ENCODE results near the gene PREX1. TPM values are rescaled to one million over a fixed set of nuclear protein-coding genes. Genes with fewer than 3 reads are reported as not detected.

Gene PREX1
- total and polyA plus RNA-seq, 2 donors (not counting 3 experiments of a cell fraction or from before 2014, with no cell fraction given), result 51.3 to 72.9 TPM

- no peaks in the 10 kb centered on the region for H3K27me3 ChIP-seq (ENCODE audit: control insufficient read depth in 2 of 2, insufficient read depth in 2 of 2, low read length in 2 of 2)
- no peaks in the 10 kb centered on the region for H3K9me1 ChIP-seq (replicated peaks; ENCODE audit: control insufficient read depth, extremely low read depth, insufficient read depth, low read length)
- dilution Hi-C loops (cut with MboI; ENCODE audit: extremely low pct_ligation_motif_present, low sequenced_read_pairs) (no loop called here), intact Hi-C loops (cut with micrococcal nuclease) (no loop called here)
- no peaks in the 10 kb centered on the region for H3K9me3 ChIP-seq (replicated peaks; ENCODE audit: control insufficient read depth, insufficient read depth, low read length)
- H3K79me2 ChIP-seq (ENCODE audit: control insufficient read depth, insufficient read depth, low read length), result no peaks in the 10 kb centered on the region
- peaks cover under 1% of the 10 kb centered on the region for H3K4me1 ChIP-seq (ENCODE audit: control insufficient read depth, extremely low read depth, insufficient read depth, low read length)
- no peak overlapping the region for H3K4me2 ChIP-seq (ENCODE audit: insufficient read depth, low read length)
- BruUV-seq (replicated peaks), result no TSS peak
- no peak overlapping the region for H2AFZ ChIP-seq (ENCODE audit: low read depth, low read length)
- no peak overlapping the region for H3K9ac ChIP-seq (replicated peaks; ENCODE audit: extremely low read depth, insufficient read depth, low read length)
- H3K36me3 ChIP-seq (ENCODE audit: control insufficient read depth in 2 of 2, extremely low read depth in 1 of 2, insufficient read depth in 2 of 2, low read length in 2 of 2), result peaks cover 16 to 31% of the 10 kb centered on the region in 2 experiments
- no peaks in the 10 kb centered on the region for H4K20me1 ChIP-seq (replicated peaks; ENCODE audit: control insufficient read depth, extremely low read depth, insufficient read depth, low read length)
- CTCF ChIA-PET, result interaction anchor here (1.9 to 2.1 kb wide), 2 partner anchors 10 to 20 kb away, joined by 6 to 9 read pairs; no protein-coding TSS in a partner anchor
- H3K27ac ChIP-seq (ENCODE audit: insufficient read depth, low read depth, low read length), result no peak overlapping the region
- no peak for TF ChIP-seq GATA2 (IDR thresholded peaks at IDR 0.05; ENCODE audit: insufficient read depth, insufficient read length, low read depth, low read length)
- TF ChIP-seq EZH2 (IDR thresholded peaks at IDR 0.05; ENCODE audit: borderline replicate concordance, low read depth, low read length, severe bottlenecking), result no peak
- TF ChIP-seq POLR2A (IDR thresholded peaks at IDR 0.05; ENCODE audit: low read depth, low read length), result no peak
- TF ChIP-seq, protein P1, sequence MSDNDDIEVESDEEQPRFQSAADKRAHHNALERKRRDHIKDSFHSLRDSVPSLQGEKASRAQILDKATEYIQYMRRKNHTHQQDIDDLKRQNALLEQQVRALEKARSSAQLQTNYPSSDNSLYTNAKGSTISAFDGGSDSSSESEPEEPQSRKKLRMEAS (IDR thresholded peaks at IDR 0.05; ENCODE audit: insufficient read depth, insufficient read length), result no peak
- TF ChIP-seq POLR2AphosphoS5 (IDR thresholded peaks at IDR 0.05; ENCODE audit: insufficient read depth, low read depth, low read length), result no peak
- no peak for TF ChIP-seq MYC (IDR thresholded peaks at IDR 0.05; ENCODE audit: low read depth, low read length)
- no peak for TF ChIP-seq FOS (IDR thresholded peaks at IDR 0.05; ENCODE audit: borderline replicate concordance, insufficient read depth, low read length)
- no peak for TF ChIP-seq JUN (IDR thresholded peaks at IDR 0.05; ENCODE audit: borderline replicate concordance, insufficient read depth, insufficient read length, low read depth)
- no peak for TF ChIP-seq CTCF (IDR thresholded peaks at IDR 0.05; ENCODE audit: extremely low read depth in 1 of 2, insufficient read depth in 1 of 2, low read depth in 1 of 2, low read length in 2 of 2)
- POLR2A ChIA-PET, result no interaction called here
- H3K4me3 ChIP-seq (replicated peaks in 1 of 3; ENCODE audit: insufficient read depth in 1 of 3, low read depth in 1 of 3, low read length in 3 of 3), result no peak overlapping the region
- no peak for DNase-seq (ENCODE audit: low read depth, low spot score)
- FAIRE-seq, result no peak
Observed at GRCh38 chr20:48676795-48677460, 150.9 kb downstream of the PREX1 start.
